HepG2 (cell line): ENCODE measurements around the gene TGM4.

ENCODE experiments used
- EP300 ChIP-seq, 3 experiments: sonication (generic) in 1 of 3; formaldehyde crosslinking in 1 of 3; IDR thresholded peaks; 2 replicates each; pipeline versions ENCODE4 v1.5.1 to v1.6.1; 2011 to 2020; ENCODE audit warnings: low read depth in 2 of 3, low read length in 2 of 3, borderline replicate concordance in 1 of 3, improper control_type of control experiment in 1 of 3, mild to moderate bottlenecking in 1 of 3, missing genetic modification reagents in 1 of 3, moderate library complexity in 1 of 3
- ERF ChIP-seq: IDR thresholded peaks from 2 replicates; pipeline ENCODE4 v1.6.1; 2018; ENCODE audit warnings: missing biosample characterization, missing genetic modification reagents
- EZH2 ChIP-seq: conservative IDR thresholded peaks from 2 replicates; pipeline ENCODE4 v1.6.1; 2012; ENCODE audit warnings: mild to moderate bottlenecking, low read depth, low read length, moderate library complexity
- MEIS1 ChIP-seq: sonication (generic); formaldehyde crosslinking; IDR thresholded peaks from 2 replicates; pipeline ENCODE4 v1.9.0; 2021; ENCODE audit warnings: mild to moderate bottlenecking, missing genetic modification reagents, moderate library complexity, borderline replicate concordance
- NR2F2 ChIP-seq: IDR thresholded peaks from 2 replicates; pipeline ENCODE4 v1.6.1; 2012; ENCODE audit warnings: low read depth, inconsistent platforms, borderline replicate concordance
- POLR2A ChIP-seq, 2 experiments: IDR thresholded peaks; 2 replicates each; pipeline ENCODE4 v1.6.1; 2011; ENCODE audit warnings: low read depth in 2 of 2, low read length in 2 of 2, mild to moderate bottlenecking in 1 of 2, moderate library complexity in 1 of 2; ENCODE audit not compliant: insufficient read depth in 1 of 2
- ZNF660 ChIP-seq: sonication (generic); formaldehyde crosslinking; IDR thresholded peaks from 2 replicates; pipeline ENCODE4 v1.5.1; 2020; ENCODE audit warnings: mild to moderate bottlenecking, low read depth, missing genetic modification reagents, borderline replicate concordance
- ZSCAN22 ChIP-seq: sonication (generic); formaldehyde crosslinking; IDR thresholded peaks from 2 replicates; pipeline ENCODE4 v1.4.0; 2020; ENCODE audit warnings: mild to moderate bottlenecking, missing genetic modification reagents
- TF ChIP-seq, protein P1 (sequence below): sonication (generic); formaldehyde crosslinking; IDR thresholded peaks from 2 replicates; pipeline ENCODE4 v1.9.0; 2022; ENCODE audit warnings: missing genetic modification reagents, mild to moderate bottlenecking, borderline replicate concordance
- TF ChIP-seq, protein P2 (sequence below): sonication (generic); formaldehyde crosslinking; IDR thresholded peaks from 2 replicates; pipeline ENCODE4; 2020; ENCODE audit warnings: missing genetic modification reagents, mild to moderate bottlenecking, borderline replicate concordance
- TF ChIP-seq, protein P3 (sequence below), 2 experiments: IDR thresholded peaks; 2 replicates each; pipeline ENCODE4 v1.6.1; 2011 to 2012; ENCODE audit warnings: low read length in 2 of 2, borderline replicate concordance in 1 of 2, low read depth in 1 of 2, mild to moderate bottlenecking in 1 of 2, moderate library complexity in 1 of 2
- TF ChIP-seq, protein P4 (sequence below): sonication (generic); formaldehyde crosslinking; IDR thresholded peaks from 2 replicates; pipeline ENCODE4 v1.4.0; 2020; ENCODE audit warnings: mild to moderate bottlenecking, missing genetic modification reagents
- TF ChIP-seq, protein P5 (sequence below): sonication (generic); formaldehyde crosslinking; IDR thresholded peaks from 2 replicates; pipeline ENCODE4 v1.8.1; 2023; ENCODE audit warnings: missing genetic modification reagents, inconsistent platforms, borderline replicate concordance
- TF ChIP-seq, protein P6 (sequence below): IDR thresholded peaks from 2 replicates; pipeline ENCODE4 v1.6.1; 2016; ENCODE audit warnings: low read depth, missing genetic modification reagents, missing compliant biosample characterization

DNA sequence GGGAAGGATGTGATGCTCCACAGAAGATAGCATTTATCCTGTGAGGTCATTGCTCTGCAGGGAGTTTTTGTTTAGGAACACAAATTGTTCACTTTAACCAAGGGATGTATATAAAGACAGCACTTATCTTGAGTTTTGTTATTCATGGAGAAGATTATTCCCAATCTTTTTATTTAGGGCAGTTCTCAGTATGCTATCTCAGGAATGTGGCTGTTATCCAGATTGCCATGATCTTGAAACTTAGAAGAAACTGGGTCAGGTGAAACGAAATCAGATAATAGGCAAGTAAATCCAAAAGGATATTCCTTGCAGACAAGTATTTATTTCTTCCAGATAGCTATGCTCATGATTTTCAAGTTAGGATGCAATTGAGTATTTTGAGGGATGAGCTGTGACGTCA is 32.0 kb upstream of the TGM4 start:
- TF ChIP-seq, protein P1, sequence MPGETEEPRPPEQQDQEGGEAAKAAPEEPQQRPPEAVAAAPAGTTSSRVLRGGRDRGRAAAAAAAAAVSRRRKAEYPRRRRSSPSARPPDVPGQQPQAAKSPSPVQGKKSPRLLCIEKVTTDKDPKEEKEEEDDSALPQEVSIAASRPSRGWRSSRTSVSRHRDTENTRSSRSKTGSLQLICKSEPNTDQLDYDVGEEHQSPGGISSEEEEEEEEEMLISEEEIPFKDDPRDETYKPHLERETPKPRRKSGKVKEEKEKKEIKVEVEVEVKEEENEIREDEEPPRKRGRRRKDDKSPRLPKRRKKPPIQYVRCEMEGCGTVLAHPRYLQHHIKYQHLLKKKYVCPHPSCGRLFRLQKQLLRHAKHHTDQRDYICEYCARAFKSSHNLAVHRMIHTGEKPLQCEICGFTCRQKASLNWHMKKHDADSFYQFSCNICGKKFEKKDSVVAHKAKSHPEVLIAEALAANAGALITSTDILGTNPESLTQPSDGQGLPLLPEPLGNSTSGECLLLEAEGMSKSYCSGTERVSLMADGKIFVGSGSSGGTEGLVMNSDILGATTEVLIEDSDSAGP (CRISPR knock-in tag) = no peak
- TF ChIP-seq, protein P2, sequence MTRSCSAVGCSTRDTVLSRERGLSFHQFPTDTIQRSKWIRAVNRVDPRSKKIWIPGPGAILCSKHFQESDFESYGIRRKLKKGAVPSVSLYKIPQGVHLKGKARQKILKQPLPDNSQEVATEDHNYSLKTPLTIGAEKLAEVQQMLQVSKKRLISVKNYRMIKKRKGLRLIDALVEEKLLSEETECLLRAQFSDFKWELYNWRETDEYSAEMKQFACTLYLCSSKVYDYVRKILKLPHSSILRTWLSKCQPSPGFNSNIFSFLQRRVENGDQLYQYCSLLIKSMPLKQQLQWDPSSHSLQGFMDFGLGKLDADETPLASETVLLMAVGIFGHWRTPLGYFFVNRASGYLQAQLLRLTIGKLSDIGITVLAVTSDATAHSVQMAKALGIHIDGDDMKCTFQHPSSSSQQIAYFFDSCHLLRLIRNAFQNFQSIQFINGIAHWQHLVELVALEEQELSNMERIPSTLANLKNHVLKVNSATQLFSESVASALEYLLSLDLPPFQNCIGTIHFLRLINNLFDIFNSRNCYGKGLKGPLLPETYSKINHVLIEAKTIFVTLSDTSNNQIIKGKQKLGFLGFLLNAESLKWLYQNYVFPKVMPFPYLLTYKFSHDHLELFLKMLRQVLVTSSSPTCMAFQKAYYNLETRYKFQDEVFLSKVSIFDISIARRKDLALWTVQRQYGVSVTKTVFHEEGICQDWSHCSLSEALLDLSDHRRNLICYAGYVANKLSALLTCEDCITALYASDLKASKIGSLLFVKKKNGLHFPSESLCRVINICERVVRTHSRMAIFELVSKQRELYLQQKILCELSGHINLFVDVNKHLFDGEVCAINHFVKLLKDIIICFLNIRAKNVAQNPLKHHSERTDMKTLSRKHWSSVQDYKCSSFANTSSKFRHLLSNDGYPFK (CRISPR knock-in tag) = no peak
- TF ChIP-seq EZH2 (no peak), EP300 (IDR thresholded peaks at IDR 0.05; ENCODE audit: low read depth in 2 of 2, low read length in 2 of 2) (no peak), EP300 (CRISPR knock-in tag; IDR thresholded peaks at IDR 0.05; ENCODE audit: borderline replicate concordance) (no peak), POLR2A (IDR thresholded peaks at IDR 0.05; ENCODE audit: insufficient read depth in 1 of 2, low read depth in 2 of 2, low read length in 2 of 2) (no peak), MEIS1 (no peak), ZNF660 (no peak), NR2F2 (no peak), ZSCAN22 (CRISPR knock-in tag) (no peak), ERF (CRISPR knock-in tag) (no peak)
- TF ChIP-seq, protein P3, sequence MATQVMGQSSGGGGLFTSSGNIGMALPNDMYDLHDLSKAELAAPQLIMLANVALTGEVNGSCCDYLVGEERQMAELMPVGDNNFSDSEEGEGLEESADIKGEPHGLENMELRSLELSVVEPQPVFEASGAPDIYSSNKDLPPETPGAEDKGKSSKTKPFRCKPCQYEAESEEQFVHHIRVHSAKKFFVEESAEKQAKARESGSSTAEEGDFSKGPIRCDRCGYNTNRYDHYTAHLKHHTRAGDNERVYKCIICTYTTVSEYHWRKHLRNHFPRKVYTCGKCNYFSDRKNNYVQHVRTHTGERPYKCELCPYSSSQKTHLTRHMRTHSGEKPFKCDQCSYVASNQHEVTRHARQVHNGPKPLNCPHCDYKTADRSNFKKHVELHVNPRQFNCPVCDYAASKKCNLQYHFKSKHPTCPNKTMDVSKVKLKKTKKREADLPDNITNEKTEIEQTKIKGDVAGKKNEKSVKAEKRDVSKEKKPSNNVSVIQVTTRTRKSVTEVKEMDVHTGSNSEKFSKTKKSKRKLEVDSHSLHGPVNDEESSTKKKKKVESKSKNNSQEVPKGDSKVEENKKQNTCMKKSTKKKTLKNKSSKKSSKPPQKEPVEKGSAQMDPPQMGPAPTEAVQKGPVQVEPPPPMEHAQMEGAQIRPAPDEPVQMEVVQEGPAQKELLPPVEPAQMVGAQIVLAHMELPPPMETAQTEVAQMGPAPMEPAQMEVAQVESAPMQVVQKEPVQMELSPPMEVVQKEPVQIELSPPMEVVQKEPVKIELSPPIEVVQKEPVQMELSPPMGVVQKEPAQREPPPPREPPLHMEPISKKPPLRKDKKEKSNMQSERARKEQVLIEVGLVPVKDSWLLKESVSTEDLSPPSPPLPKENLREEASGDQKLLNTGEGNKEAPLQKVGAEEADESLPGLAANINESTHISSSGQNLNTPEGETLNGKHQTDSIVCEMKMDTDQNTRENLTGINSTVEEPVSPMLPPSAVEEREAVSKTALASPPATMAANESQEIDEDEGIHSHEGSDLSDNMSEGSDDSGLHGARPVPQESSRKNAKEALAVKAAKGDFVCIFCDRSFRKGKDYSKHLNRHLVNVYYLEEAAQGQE (IDR thresholded peaks at IDR 0.05; ENCODE audit: borderline replicate concordance in 1 of 2, low read depth in 1 of 2, low read length in 2 of 2) = no peak
- TF ChIP-seq, protein P4, sequence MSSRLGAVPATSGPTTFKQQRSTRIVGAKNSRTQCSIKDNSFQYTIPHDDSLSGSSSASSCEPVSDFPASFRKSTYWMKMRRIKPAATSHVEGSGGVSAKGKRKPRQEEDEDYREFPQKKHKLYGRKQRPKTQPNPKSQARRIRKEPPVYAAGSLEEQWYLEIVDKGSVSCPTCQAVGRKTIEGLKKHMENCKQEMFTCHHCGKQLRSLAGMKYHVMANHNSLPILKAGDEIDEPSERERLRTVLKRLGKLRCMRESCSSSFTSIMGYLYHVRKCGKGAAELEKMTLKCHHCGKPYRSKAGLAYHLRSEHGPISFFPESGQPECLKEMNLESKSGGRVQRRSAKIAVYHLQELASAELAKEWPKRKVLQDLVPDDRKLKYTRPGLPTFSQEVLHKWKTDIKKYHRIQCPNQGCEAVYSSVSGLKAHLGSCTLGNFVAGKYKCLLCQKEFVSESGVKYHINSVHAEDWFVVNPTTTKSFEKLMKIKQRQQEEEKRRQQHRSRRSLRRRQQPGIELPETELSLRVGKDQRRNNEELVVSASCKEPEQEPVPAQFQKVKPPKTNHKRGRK (CRISPR knock-in tag) = no peak
- TF ChIP-seq, protein P5, sequence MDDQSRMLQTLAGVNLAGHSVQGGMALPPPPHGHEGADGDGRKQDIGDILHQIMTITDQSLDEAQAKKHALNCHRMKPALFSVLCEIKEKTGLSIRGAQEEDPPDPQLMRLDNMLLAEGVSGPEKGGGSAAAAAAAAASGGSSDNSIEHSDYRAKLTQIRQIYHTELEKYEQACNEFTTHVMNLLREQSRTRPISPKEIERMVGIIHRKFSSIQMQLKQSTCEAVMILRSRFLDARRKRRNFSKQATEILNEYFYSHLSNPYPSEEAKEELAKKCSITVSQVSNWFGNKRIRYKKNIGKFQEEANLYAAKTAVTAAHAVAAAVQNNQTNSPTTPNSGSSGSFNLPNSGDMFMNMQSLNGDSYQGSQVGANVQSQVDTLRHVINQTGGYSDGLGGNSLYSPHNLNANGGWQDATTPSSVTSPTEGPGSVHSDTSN (CRISPR knock-in tag) = no peak
- TF ChIP-seq, protein P6, sequence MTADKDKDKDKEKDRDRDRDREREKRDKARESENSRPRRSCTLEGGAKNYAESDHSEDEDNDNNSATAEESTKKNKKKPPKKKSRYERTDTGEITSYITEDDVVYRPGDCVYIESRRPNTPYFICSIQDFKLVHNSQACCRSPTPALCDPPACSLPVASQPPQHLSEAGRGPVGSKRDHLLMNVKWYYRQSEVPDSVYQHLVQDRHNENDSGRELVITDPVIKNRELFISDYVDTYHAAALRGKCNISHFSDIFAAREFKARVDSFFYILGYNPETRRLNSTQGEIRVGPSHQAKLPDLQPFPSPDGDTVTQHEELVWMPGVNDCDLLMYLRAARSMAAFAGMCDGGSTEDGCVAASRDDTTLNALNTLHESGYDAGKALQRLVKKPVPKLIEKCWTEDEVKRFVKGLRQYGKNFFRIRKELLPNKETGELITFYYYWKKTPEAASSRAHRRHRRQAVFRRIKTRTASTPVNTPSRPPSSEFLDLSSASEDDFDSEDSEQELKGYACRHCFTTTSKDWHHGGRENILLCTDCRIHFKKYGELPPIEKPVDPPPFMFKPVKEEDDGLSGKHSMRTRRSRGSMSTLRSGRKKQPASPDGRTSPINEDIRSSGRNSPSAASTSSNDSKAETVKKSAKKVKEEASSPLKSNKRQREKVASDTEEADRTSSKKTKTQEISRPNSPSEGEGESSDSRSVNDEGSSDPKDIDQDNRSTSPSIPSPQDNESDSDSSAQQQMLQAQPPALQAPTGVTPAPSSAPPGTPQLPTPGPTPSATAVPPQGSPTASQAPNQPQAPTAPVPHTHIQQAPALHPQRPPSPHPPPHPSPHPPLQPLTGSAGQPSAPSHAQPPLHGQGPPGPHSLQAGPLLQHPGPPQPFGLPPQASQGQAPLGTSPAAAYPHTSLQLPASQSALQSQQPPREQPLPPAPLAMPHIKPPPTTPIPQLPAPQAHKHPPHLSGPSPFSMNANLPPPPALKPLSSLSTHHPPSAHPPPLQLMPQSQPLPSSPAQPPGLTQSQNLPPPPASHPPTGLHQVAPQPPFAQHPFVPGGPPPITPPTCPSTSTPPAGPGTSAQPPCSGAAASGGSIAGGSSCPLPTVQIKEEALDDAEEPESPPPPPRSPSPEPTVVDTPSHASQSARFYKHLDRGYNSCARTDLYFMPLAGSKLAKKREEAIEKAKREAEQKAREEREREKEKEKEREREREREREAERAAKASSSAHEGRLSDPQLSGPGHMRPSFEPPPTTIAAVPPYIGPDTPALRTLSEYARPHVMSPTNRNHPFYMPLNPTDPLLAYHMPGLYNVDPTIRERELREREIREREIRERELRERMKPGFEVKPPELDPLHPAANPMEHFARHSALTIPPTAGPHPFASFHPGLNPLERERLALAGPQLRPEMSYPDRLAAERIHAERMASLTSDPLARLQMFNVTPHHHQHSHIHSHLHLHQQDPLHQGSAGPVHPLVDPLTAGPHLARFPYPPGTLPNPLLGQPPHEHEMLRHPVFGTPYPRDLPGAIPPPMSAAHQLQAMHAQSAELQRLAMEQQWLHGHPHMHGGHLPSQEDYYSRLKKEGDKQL (CRISPR knock-in tag) = no peak
